GM23338 (cell line): Measurements from ENCODE around the gene VAX1. TPM values are rescaled to one million over a fixed set of nuclear protein-coding genes. Genes with fewer than 3 reads are reported as not detected.

Source experiments
- ATAC-seq: fragments of 200-7000 bp; cut with Tn5 transposase; 3 replicates; pipeline ENCODE4 v1.9.1; 2020
- DNase-seq: peaks from one replicate; pipeline ENCODE4 v3.0.0-alpha.2; 2015; ENCODE audit warnings: low spot score
- H2AFZ ChIP-seq: fragments of 200-600 bp; sonication (generic); 2 replicates; pipeline ENCODE4 v1.8.0; 2016; ENCODE audit warnings: antibody characterized with exemption, mild to moderate bottlenecking, moderate library complexity
- H3F3A ChIP-seq: fragments of 200-600 bp; sonication (generic); replicated peaks from 2 replicates; pipeline ENCODE4 v1.8.0; 2017; ENCODE audit warnings: antibody characterized with exemption, mixed run types, low read depth
- H3K27ac ChIP-seq: fragments of 200-600 bp; sonication (generic); 2 replicates; pipeline ENCODE4 v1.6.1; 2016; ENCODE audit warnings: low read depth
- H3K27me3 ChIP-seq: fragments of 200-600 bp; sonication (generic); 2 replicates; pipeline ENCODE4 v1.8.0; 2016; ENCODE audit warnings: mild to moderate bottlenecking, mixed run types, moderate library complexity; ENCODE audit not compliant: insufficient read depth
- H3K36me3 ChIP-seq: fragments of 200-600 bp; sonication (generic); 2 replicates; pipeline ENCODE4 v1.8.0; 2016; ENCODE audit warnings: mild to moderate bottlenecking; ENCODE audit not compliant: insufficient read depth
- H3K4me1 ChIP-seq: fragments of 200-600 bp; sonication (generic); 2 replicates; pipeline ENCODE4 v1.8.0; 2016; ENCODE audit warnings: mild to moderate bottlenecking, moderate library complexity; ENCODE audit not compliant: insufficient read depth
- H3K4me2 ChIP-seq: fragments of 200-600 bp; sonication (generic); 2 replicates; pipeline ENCODE4 v1.7.1; 2017; ENCODE audit warnings: mixed run types
- H3K4me3 ChIP-seq: fragments of 200-600 bp; sonication (generic); 2 replicates; pipeline ENCODE4 v1.6.1; 2016; ENCODE audit warnings: mixed run types
- H3K79me2 ChIP-seq: fragments of 200-600 bp; sonication (generic); replicated peaks from 2 replicates; pipeline ENCODE4 v1.8.0; 2017; ENCODE audit warnings: mild to moderate bottlenecking; ENCODE audit not compliant: insufficient read depth
- H3K9me2 ChIP-seq: fragments of 200-600 bp; sonication (generic); 2 replicates; pipeline ENCODE4 v1.8.0; 2017; ENCODE audit not compliant: insufficient read depth
- H4K20me1 ChIP-seq: fragments of 200-600 bp; sonication (generic); replicated peaks from 2 replicates; pipeline ENCODE4 v1.8.0; 2017; ENCODE audit warnings: mild to moderate bottlenecking; ENCODE audit not compliant: insufficient read depth
- H3K27ac Mint-ChIP-seq: 2 replicates; pipeline ENCODE4 v1.8.0; 2020; ENCODE audit warnings: inconsistent platforms, mild to moderate bottlenecking, moderate library complexity, mixed read lengths
- H3K27me3 Mint-ChIP-seq: 3 replicates; pipeline ENCODE4 v1.8.0; 2022; ENCODE audit warnings: low read depth, mild to moderate bottlenecking, moderate library complexity, mixed read lengths, inconsistent platforms; ENCODE audit not compliant: insufficient read depth, poor library complexity
- H3K36me3 Mint-ChIP-seq: 3 replicates; pipeline ENCODE4 v1.8.0; 2021; ENCODE audit warnings: low read depth, mild to moderate bottlenecking, inconsistent platforms, moderate library complexity, mixed read lengths
- H3K4me1 Mint-ChIP-seq: 3 replicates; pipeline ENCODE4 v1.8.0; 2020; ENCODE audit warnings: mild to moderate bottlenecking, inconsistent platforms, mixed read lengths
- H3K4me3 Mint-ChIP-seq: 3 replicates; pipeline ENCODE4 v1.8.0; 2021; ENCODE audit warnings: moderate library complexity, mild to moderate bottlenecking, inconsistent platforms, mixed read lengths
- H3K9me3 Mint-ChIP-seq: 3 replicates; pipeline ENCODE4 v1.8.0; 2020; ENCODE audit warnings: moderate library complexity, mild to moderate bottlenecking, inconsistent platforms, mixed read lengths
- CREB1 ChIP-seq: fragments of 250-450 bp; sonication (Bioruptor Pico); IDR thresholded peaks from 2 replicates; pipeline ENCODE4 v1.5.0; 2020; ENCODE audit warnings: low read depth, mild to moderate bottlenecking, moderate library complexity
- EZH2 ChIP-seq: fragments of 200-600 bp; sonication (generic); IDR thresholded peaks from one replicate; pipeline ENCODE4 v1.8.0; 2017; ENCODE audit warnings: antibody characterized with exemption, mild to moderate bottlenecking, low read depth; ENCODE audit not compliant: unreplicated experiment
- EZH2phosphoT487 ChIP-seq: fragments of 200-600 bp; sonication (generic); IDR thresholded peaks from one replicate; pipeline ENCODE4 v1.8.1; 2018; ENCODE audit warnings: antibody characterized with exemption; ENCODE audit not compliant: unreplicated experiment
- JUNB ChIP-seq: IDR thresholded peaks from one replicate; pipeline ENCODE4 v1.6.1; 2016; ENCODE audit warnings: antibody characterized with exemption; ENCODE audit not compliant: unreplicated experiment
- REST ChIP-seq: IDR thresholded peaks from one replicate; pipeline ENCODE4 v1.6.1; 2018; ENCODE audit warnings: antibody characterized with exemption; ENCODE audit not compliant: unreplicated experiment
- ZNF462 ChIP-seq: fragments of 250-450 bp; sonication (Bioruptor Pico); IDR thresholded peaks from 2 replicates; pipeline ENCODE4 v1.5.0; 2020; ENCODE audit warnings: mild to moderate bottlenecking, moderate library complexity
- polyA plus RNA-seq: library from polyadenylated mRNA; unstranded; fragments of >200 nt; fragmentation: Nextera tagmentation; extraction: Ambion mirVana; gene quantifications from 2 replicates; pipeline ENCODE4 v1.2.1, GENCODE V29; 2016
- total RNA-seq: library from RNA; depleted of rRNA; stranded (reverse); fragments of >200 nt; shearing (Covaris generic); gene quantifications from 2 replicates; pipeline ENCODE4 v1.2.3, GENCODE V29; 2014

Gene VAX1
- total and polyA plus RNA-seq, 2 experiments from 2014 or later = not detected

GRCh38 chr10:117140525-117140902, 2.4 kb upstream of the VAX1 start:
- Histone ChIP-seq H3K27ac (no peak overlapping the region), H3K4me1 (peaks cover 42% of the 10 kb centered on the region), H2AFZ (0 out of 2 replicates have a peak overlapping the region, but pooled peaks have one; percentile 93), H3K27me3 (peaks cover 99% of the 10 kb centered on the region), H3K4me2 (peak overlapping the region; percentile 81), H4K20me1 (peaks cover 18% of the 10 kb centered on the region), H3K36me3 (no peaks in the 10 kb centered on the region), H3K4me3 (peak overlapping the region; percentile 51), H3F3A (peaks cover 8% of the 10 kb centered on the region), H3K9me2 (no peaks in the 10 kb centered on the region), H3K79me2 (no peaks in the 10 kb centered on the region)
- peak; percentile 62 for DNase-seq
- TF ChIP-seq JUNB (no peak), CREB1 (no peak), EZH2 (peak; percentile 12), ZNF462 (no peak), EZH2phosphoT487 (peak; percentile 62), REST (no peak)
- Mint-ChIP-seq H3K4me1 (peaks cover 25% of the 10 kb centered on the region), H3K9me3 (peaks cover 15% of the 10 kb centered on the region; the same call in 2 of the 3 replicates), H3K27me3 (peaks cover 95% of the 10 kb centered on the region), H3K4me3 (0 out of 3 replicates have a peak overlapping the region, but pooled peaks have one; percentile 23), H3K36me3 (no peaks in the 10 kb centered on the region; the same call in 2 of the 3 replicates), H3K27ac (no peak overlapping the region)
- ATAC-seq = peak; percentile 15
